GM19239 (cell line): ENCODE measurements around the gene MAGI1.

Experiments
- DNase-seq: peaks from one replicate; pipeline ENCODE4 v3.0.0; 2011; ENCODE audit warnings: low spot score; ENCODE audit not compliant: insufficient read length
- FAIRE-seq: peaks from 2 replicates; lab custom pipeline; 2011; peaks lifted over from hg19 to GRCh38; lab: Jason Lieb, UNC

The MAGI1 gene

GRCh38 chr3:65484964-65485363, 553.8 kb downstream of the MAGI1 start:
- FAIRE-seq: no peak
- DNase-seq: no peak

GRCh38 chr3:65483480-65483879, 555.2 kb downstream of the MAGI1 start:
- DNase-seq (no peak), FAIRE-seq (no peak)

GRCh38 chr3:65483011-65483410, 555.7 kb downstream of the MAGI1 start:
- DNase-seq (no peak), FAIRE-seq (no peak)

- DNase-seq (no peak), FAIRE-seq (no peak)
Observed at GRCh38 chr3:65481085-65481484, 557.6 kb downstream of the MAGI1 start.

- no peak for DNase-seq
- FAIRE-seq: no peak
Observed at GRCh38 chr3:65479990-65480389, 558.7 kb downstream of the MAGI1 start.

- no peak for DNase-seq
- FAIRE-seq: no peak
Observed at GRCh38 chr3:65478551-65479500, 559.9 kb downstream of the MAGI1 start.

- FAIRE-seq (no peak), DNase-seq (no peak)
Observed at GRCh38 chr3:65473736-65474135, 565.0 kb downstream of the MAGI1 start.

- DNase-seq: no peak
- FAIRE-seq: no peak
Observed at GRCh38 chr3:65472501-65472900, 566.2 kb downstream of the MAGI1 start.

GRCh38 chr3:65466300-65466988, 572.3 kb downstream of the MAGI1 start:
- DNase-seq: no peak
- FAIRE-seq: no peak

GRCh38 chr3:65449841-65450428, 588.8 kb downstream of the MAGI1 start:
- no peak for FAIRE-seq
- DNase-seq: no peak

GRCh38 chr3:65448120-65448519, 590.6 kb downstream of the MAGI1 start:
- no peak for FAIRE-seq
- DNase-seq: no peak

- no peak for DNase-seq
- no peak for FAIRE-seq
Observed at GRCh38 chr3:65445573-65446169, 593.0 kb downstream of the MAGI1 start.

GRCh38 chr3:65444447-65444815, 594.3 kb downstream of the MAGI1 start:
- no peak for FAIRE-seq
- no peak for DNase-seq

GRCh38 chr3:65443739-65444446, 594.8 kb downstream of the MAGI1 start:
- no peak for DNase-seq
- FAIRE-seq: no peak

GRCh38 chr3:65439641-65440284, 599.0 kb downstream of the MAGI1 start:
- DNase-seq: no peak
- FAIRE-seq: no peak

- FAIRE-seq (no peak), DNase-seq (no peak)
Observed at GRCh38 chr3:65438612-65439011, 600.1 kb downstream of the MAGI1 start.

- FAIRE-seq: no peak
- no peak for DNase-seq
Observed at GRCh38 chr3:65438096-65438495, 600.6 kb downstream of the MAGI1 start.

GRCh38 chr3:65436580-65436979, 602.1 kb downstream of the MAGI1 start:
- FAIRE-seq: no peak

GRCh38 chr3:65433480-65433879, 605.2 kb downstream of the MAGI1 start:
- DNase-seq (no peak), FAIRE-seq (no peak)

More at GRCh38 chr3:65436580-65436979, 602.1 kb downstream of the MAGI1 start:
- DNase-seq: no peak
